GM12878 (cell line): ENCODE data around the gene OPRL1. TPM values are rescaled to one million over a fixed set of nuclear protein-coding genes. Genes with fewer than 3 reads are reported as not detected.
A peak's percentile ranks its signal among the peaks of the same experiment; 100 is the strongest.

Experiments
- BRCA1 ChIP-seq: IDR thresholded peaks from 2 replicates; pipeline ENCODE4 v1.6.1; 2011; ENCODE audit warnings: low read depth, low read length, improper control_type of control experiment
- CBX3 ChIP-seq: fragments of 200-600 bp; sonication (generic); IDR thresholded peaks from 2 replicates; pipeline ENCODE4 v1.6.1; 2016; ENCODE audit warnings: low read depth, borderline replicate concordance
- EED ChIP-seq: sonication (generic); IDR thresholded peaks from 2 replicates; pipeline ENCODE4 v1.6.1; 2016; ENCODE audit warnings: antibody characterized with exemption, low read depth
- MEF2B ChIP-seq: fragments of 450-650 bp; IDR thresholded peaks from 2 replicates; pipeline ENCODE4 v1.6.1; 2018; ENCODE audit warnings: mild to moderate bottlenecking, moderate library complexity; ENCODE audit not compliant: partially characterized antibody, poor library complexity, severe bottlenecking
- MYC ChIP-seq: IDR thresholded peaks from 2 replicates; pipeline ENCODE4 v1.6.1; 2011; ENCODE audit warnings: mild to moderate bottlenecking, low read length, moderate library complexity, inconsistent platforms; ENCODE audit not compliant: insufficient read depth, insufficient replicate concordance, insufficient read length, severe bottlenecking
- NRF1 ChIP-seq: conservative IDR thresholded peaks from 2 replicates; pipeline ENCODE4 v1.6.1; 2011; ENCODE audit warnings: mild to moderate bottlenecking, low read depth, low read length, improper control_type of control experiment
- PAX5 ChIP-seq: IDR thresholded peaks from 2 replicates; pipeline ENCODE4 v1.6.1; 2011; ENCODE audit warnings: low read depth, low read length, borderline replicate concordance
- SIX5 ChIP-seq: IDR thresholded peaks from 2 replicates; pipeline ENCODE4 v1.6.1; 2011; ENCODE audit warnings: mild to moderate bottlenecking, low read depth, low read length, moderate library complexity; ENCODE audit not compliant: severe bottlenecking
- SMAD1 ChIP-seq: fragments of 450-650 bp; IDR thresholded peaks from 2 replicates; pipeline ENCODE4 v1.6.1; 2018; ENCODE audit warnings: mild to moderate bottlenecking, low read depth; ENCODE audit not compliant: partially characterized antibody
- SRF ChIP-seq, 2 experiments: IDR thresholded peaks; 2 replicates each; pipeline ENCODE4 v1.6.1; 2011; ENCODE audit warnings: low read depth in 2 of 2, low read length in 2 of 2, mild to moderate bottlenecking in 1 of 2, moderate library complexity in 1 of 2
- WRNIP1 ChIP-seq: IDR thresholded peaks from 2 replicates; pipeline ENCODE4 v1.6.1; 2011; ENCODE audit warnings: low read depth, low read length, improper control_type of control experiment, borderline replicate concordance
- YBX1 ChIP-seq: fragments of 450-650 bp; IDR thresholded peaks from 2 replicates; pipeline ENCODE4 v1.6.1; 2016; ENCODE audit warnings: antibody characterized with exemption
- ZNF217 ChIP-seq: fragments of 450-650 bp; IDR thresholded peaks from 2 replicates; pipeline ENCODE4 v1.6.1; 2017; ENCODE audit warnings: antibody characterized with exemption, mild to moderate bottlenecking
- polyA plus RNA-seq, 11 experiments: library from polyadenylated mRNA; depleted of rRNA in 4 of 11; unstranded in 6 of 11; stranded (reverse) in 5 of 11; fragments of >200 nt; fragmentation: Nextera tagmentation in 4 of 11; fragmentation: Illumina TruSeq in 1 of 11; extraction: Ambion mirVana in 4 of 11; extraction: Trizol in 1 of 11; gene quantifications; 1 replicate in 1 of 11; 2 replicates in 10 of 11; pipeline versions ENCODE4 v1.2.1 to v1.2.3, GENCODE V29; 2011 to 2016; ENCODE audit warnings: inconsistent platforms in 2 of 11, missing spikeins in 2 of 11, low read depth in 1 of 11
- total RNA-seq, 4 experiments: library from RNA; depleted of rRNA in 3 of 4; stranded (reverse); fragments of >200 nt in 3 of 4; fragmentation: Illumina TruSeq in 1 of 4; extraction: Trizol in 1 of 4; gene quantifications; 2 replicates each; pipeline versions ENCODE4 v1.2.1 to v1.2.3, GENCODE V29; 2013 to 2021
- TF ChIP-seq, protein P1 (sequence below), 3 experiments: IDR thresholded peaks in 2 of 3; conservative IDR thresholded peaks in 1 of 3; 2 replicates each; pipeline ENCODE4 v1.5.1; 2011; ENCODE audit warnings: low read depth in 3 of 3, low read length in 3 of 3, mild to moderate bottlenecking in 3 of 3, control low read depth in 2 of 3, moderate library complexity in 2 of 3, inconsistent platforms in 1 of 3, mixed read lengths in 1 of 3; ENCODE audit not compliant: control insufficient read depth in 2 of 3, insufficient read depth in 1 of 3; ENCODE audit errors: extremely low read depth in 1 of 3
- TF ChIP-seq, protein P2 (sequence below): fragments of 450-650 bp; IDR thresholded peaks from 2 replicates; pipeline ENCODE4 v1.6.1; 2018; ENCODE audit warnings: borderline replicate concordance, mild to moderate bottlenecking; ENCODE audit not compliant: partially characterized antibody
- TF ChIP-seq, protein P3 (sequence below): fragments of 450-650 bp; IDR thresholded peaks from 2 replicates; pipeline ENCODE4 v1.6.1; 2017; ENCODE audit warnings: low read depth, mild to moderate bottlenecking, moderate library complexity
- TF ChIP-seq, protein P4 (sequence below): IDR thresholded peaks from 2 replicates; pipeline ENCODE4 v1.6.1; 2012; ENCODE audit warnings: low read depth, low read length, improper control_type of control experiment
- TF ChIP-seq, protein P5 (sequence below): fragments of 450-650 bp; IDR thresholded peaks from 2 replicates; pipeline ENCODE4 v1.6.1; 2016; ENCODE audit warnings: mild to moderate bottlenecking, moderate library complexity, borderline replicate concordance

The OPRL1 gene
- total and polyA plus RNA-seq, 10 of the 15 experiments (the other 5 are each of a cell fraction or from before 2014, with no cell fraction given): 0.04 to 0.41 (median 0.24) TPM; not detected in 1

DNA sequence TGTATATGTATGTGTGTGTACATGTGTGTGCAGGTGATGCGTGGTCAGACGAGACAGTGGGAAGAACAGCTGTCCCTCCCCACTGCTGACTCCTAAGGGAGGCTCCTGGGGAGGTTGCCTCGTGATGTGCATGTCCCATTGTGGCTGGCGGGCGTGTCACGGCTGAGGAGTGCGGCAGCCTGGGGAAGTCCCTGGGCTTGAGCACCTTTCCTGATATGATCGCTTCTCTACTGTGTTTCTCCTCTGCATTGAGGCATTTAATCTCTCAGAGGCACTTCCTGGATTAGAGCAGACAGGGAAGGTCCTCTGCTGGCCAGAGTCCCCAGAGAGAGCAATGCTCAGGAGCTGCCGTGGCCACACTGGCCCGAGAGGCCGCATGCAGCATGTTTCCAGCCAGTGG is 16.0 kb downstream of the OPRL1 start (continued):
- TF ChIP-seq ZNF217: no peak
- TF ChIP-seq MEF2B: no peak
- TF ChIP-seq SRF (IDR thresholded peaks at IDR 0.05; ENCODE audit: low read depth in 2 of 2, low read length in 2 of 2): no peak
- no peak for TF ChIP-seq WRNIP1
- TF ChIP-seq, protein P1, sequence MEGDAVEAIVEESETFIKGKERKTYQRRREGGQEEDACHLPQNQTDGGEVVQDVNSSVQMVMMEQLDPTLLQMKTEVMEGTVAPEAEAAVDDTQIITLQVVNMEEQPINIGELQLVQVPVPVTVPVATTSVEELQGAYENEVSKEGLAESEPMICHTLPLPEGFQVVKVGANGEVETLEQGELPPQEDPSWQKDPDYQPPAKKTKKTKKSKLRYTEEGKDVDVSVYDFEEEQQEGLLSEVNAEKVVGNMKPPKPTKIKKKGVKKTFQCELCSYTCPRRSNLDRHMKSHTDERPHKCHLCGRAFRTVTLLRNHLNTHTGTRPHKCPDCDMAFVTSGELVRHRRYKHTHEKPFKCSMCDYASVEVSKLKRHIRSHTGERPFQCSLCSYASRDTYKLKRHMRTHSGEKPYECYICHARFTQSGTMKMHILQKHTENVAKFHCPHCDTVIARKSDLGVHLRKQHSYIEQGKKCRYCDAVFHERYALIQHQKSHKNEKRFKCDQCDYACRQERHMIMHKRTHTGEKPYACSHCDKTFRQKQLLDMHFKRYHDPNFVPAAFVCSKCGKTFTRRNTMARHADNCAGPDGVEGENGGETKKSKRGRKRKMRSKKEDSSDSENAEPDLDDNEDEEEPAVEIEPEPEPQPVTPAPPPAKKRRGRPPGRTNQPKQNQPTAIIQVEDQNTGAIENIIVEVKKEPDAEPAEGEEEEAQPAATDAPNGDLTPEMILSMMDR (IDR thresholded peaks at IDR 0.05 in 2 of 3, conservative IDR thresholded peaks at IDR 0.05 in 1 of 3; ENCODE audit: control insufficient read depth in 2 of 3, extremely low read depth in 1 of 3, insufficient read depth in 1 of 3, low read depth in 3 of 3, low read length in 3 of 3): no peak
- TF ChIP-seq BRCA1: no peak
- TF ChIP-seq, protein P2, sequence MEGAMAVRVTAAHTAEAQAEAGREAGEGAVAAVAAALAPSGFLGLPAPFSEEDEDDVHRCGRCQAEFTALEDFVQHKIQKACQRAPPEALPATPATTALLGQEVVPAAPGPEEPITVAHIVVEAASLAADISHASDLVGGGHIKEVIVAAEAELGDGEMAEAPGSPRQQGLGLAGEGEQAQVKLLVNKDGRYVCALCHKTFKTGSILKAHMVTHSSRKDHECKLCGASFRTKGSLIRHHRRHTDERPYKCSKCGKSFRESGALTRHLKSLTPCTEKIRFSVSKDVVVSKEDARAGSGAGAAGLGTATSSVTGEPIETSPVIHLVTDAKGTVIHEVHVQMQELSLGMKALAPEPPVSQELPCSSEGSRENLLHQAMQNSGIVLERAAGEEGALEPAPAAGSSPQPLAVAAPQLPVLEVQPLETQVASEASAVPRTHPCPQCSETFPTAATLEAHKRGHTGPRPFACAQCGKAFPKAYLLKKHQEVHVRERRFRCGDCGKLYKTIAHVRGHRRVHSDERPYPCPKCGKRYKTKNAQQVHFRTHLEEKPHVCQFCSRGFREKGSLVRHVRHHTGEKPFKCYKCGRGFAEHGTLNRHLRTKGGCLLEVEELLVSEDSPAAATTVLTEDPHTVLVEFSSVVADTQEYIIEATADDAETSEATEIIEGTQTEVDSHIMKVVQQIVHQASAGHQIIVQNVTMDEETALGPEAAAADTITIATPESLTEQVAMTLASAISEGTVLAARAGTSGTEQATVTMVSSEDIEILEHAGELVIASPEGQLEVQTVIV: no peak
- TF ChIP-seq PAX5: no peak
- TF ChIP-seq NRF1: no peak
- 0 out of 2 replicates have a peak, but pooled peaks have one; percentile 18 for TF ChIP-seq EED
- no peak for TF ChIP-seq SMAD1
- TF ChIP-seq, protein P3, sequence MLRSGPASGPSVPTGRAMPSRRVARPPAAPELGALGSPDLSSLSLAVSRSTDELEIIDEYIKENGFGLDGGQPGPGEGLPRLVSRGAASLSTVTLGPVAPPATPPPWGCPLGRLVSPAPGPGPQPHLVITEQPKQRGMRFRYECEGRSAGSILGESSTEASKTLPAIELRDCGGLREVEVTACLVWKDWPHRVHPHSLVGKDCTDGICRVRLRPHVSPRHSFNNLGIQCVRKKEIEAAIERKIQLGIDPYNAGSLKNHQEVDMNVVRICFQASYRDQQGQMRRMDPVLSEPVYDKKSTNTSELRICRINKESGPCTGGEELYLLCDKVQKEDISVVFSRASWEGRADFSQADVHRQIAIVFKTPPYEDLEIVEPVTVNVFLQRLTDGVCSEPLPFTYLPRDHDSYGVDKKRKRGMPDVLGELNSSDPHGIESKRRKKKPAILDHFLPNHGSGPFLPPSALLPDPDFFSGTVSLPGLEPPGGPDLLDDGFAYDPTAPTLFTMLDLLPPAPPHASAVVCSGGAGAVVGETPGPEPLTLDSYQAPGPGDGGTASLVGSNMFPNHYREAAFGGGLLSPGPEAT: 0 out of 2 replicates have a peak, but pooled peaks have one; percentile 17
- TF ChIP-seq, protein P4, sequence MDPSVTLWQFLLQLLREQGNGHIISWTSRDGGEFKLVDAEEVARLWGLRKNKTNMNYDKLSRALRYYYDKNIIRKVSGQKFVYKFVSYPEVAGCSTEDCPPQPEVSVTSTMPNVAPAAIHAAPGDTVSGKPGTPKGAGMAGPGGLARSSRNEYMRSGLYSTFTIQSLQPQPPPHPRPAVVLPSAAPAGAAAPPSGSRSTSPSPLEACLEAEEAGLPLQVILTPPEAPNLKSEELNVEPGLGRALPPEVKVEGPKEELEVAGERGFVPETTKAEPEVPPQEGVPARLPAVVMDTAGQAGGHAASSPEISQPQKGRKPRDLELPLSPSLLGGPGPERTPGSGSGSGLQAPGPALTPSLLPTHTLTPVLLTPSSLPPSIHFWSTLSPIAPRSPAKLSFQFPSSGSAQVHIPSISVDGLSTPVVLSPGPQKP: no peak
- TF ChIP-seq SIX5: no peak
- TF ChIP-seq CBX3: no peak
- TF ChIP-seq MYC: no peak
- no peak for TF ChIP-seq YBX1
- TF ChIP-seq, protein P5, sequence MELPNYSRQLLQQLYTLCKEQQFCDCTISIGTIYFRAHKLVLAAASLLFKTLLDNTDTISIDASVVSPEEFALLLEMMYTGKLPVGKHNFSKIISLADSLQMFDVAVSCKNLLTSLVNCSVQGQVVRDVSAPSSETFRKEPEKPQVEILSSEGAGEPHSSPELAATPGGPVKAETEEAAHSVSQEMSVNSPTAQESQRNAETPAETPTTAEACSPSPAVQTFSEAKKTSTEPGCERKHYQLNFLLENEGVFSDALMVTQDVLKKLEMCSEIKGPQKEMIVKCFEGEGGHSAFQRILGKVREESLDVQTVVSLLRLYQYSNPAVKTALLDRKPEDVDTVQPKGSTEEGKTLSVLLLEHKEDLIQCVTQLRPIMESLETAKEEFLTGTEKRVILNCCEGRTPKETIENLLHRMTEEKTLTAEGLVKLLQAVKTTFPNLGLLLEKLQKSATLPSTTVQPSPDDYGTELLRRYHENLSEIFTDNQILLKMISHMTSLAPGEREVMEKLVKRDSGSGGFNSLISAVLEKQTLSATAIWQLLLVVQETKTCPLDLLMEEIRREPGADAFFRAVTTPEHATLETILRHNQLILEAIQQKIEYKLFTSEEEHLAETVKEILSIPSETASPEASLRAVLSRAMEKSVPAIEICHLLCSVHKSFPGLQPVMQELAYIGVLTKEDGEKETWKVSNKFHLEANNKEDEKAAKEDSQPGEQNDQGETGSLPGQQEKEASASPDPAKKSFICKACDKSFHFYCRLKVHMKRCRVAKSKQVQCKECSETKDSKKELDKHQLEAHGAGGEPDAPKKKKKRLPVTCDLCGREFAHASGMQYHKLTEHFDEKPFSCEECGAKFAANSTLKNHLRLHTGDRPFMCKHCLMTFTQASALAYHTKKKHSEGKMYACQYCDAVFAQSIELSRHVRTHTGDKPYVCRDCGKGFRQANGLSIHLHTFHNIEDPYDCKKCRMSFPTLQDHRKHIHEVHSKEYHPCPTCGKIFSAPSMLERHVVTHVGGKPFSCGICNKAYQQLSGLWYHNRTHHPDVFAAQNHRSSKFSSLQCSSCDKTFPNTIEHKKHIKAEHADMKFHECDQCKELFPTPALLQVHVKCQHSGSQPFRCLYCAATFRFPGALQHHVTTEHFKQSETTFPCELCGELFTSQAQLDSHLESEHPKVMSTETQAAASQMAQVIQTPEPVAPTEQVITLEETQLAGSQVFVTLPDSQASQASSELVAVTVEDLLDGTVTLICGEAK: no peak
